ENCODE measurements around the gene PDIA5.

GRCh38 chr3:123070510-123070909, 3.7 kb downstream of the PDIA5 start:
- no peak for TF ChIP-seq CTCF (IDR thresholded peaks at IDR 0.05; ENCODE audit: low read length)
- no peak for TF ChIP-seq EZH2 (IDR thresholded peaks at IDR 0.05; ENCODE audit: borderline replicate concordance, low read length)
